ENCODE measurements around the gene SLC5A6. TPM values are rescaled to one million over a fixed set of nuclear protein-coding genes. Genes with fewer than 3 reads are reported as not detected.
A peak's percentile ranks its signal among the peaks of the same experiment; 100 is the strongest.

The SLC5A6 gene
- total and polyA plus RNA-seq, 2 of the 8 experiments (the other 6 are each of a cell fraction or from before 2014, with no cell fraction given), result 118 to 183 TPM

GRCh38 chr2:27249891-27250651 is 38.0 kb upstream of the SLC5A6 start:
- 13% methylated on average over 18 of the region's 22 CpGs; no CpG with 5 or more reads in 1 of the 2 experiments for WGBS, 2 experiments (ENCODE audit: extremely low coverage in 1 of 2, insufficient coverage in 1 of 2, insufficient read length in 1 of 2, insufficient replicate concordance in 2 of 2, low coverage in 1 of 2, low lambda C conversion rate in 2 of 2, missing lambda C conversion rate in 1 of 2)
- TF ChIP-seq SP1 (IDR thresholded peaks at IDR 0.05; ENCODE audit: low read depth, low read length) (no peak), RBBP5 (IDR thresholded peaks at IDR 0.05; ENCODE audit: borderline replicate concordance, low read depth, low read length) (0 out of 2 replicates have a peak, but pooled peaks have one; percentile 28), TAF1 (IDR thresholded peaks at IDR 0.05; ENCODE audit: low read depth, low read length) (0 out of 2 replicates have a peak, but pooled peaks have one; percentile 35), ATF3 (IDR thresholded peaks at IDR 0.05; ENCODE audit: insufficient read depth, low read depth, low read length) (no peak), CBX8 (IDR thresholded peaks at IDR 0.05; ENCODE audit: borderline replicate concordance, low read depth, low read length) (no peak), SP2 (IDR thresholded peaks at IDR 0.05; ENCODE audit: low read length) (no peak), YY1 (IDR thresholded peaks at IDR 0.05; ENCODE audit: low read depth, low read length) (peak; percentile 13; the same call in 1 of the 2 replicates)
- TF ChIP-seq, protein P1, sequence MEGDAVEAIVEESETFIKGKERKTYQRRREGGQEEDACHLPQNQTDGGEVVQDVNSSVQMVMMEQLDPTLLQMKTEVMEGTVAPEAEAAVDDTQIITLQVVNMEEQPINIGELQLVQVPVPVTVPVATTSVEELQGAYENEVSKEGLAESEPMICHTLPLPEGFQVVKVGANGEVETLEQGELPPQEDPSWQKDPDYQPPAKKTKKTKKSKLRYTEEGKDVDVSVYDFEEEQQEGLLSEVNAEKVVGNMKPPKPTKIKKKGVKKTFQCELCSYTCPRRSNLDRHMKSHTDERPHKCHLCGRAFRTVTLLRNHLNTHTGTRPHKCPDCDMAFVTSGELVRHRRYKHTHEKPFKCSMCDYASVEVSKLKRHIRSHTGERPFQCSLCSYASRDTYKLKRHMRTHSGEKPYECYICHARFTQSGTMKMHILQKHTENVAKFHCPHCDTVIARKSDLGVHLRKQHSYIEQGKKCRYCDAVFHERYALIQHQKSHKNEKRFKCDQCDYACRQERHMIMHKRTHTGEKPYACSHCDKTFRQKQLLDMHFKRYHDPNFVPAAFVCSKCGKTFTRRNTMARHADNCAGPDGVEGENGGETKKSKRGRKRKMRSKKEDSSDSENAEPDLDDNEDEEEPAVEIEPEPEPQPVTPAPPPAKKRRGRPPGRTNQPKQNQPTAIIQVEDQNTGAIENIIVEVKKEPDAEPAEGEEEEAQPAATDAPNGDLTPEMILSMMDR (IDR thresholded peaks at IDR 0.05; ENCODE audit: control extremely low read depth in 1 of 3, insufficient read depth in 1 of 3, low read depth in 1 of 3, low read length in 3 of 3), result peak; percentile 86 to 98 (median 93)

More at GRCh38 chr2:27249891-27250651, 38.0 kb upstream of the SLC5A6 start:
- peak overlapping the region in 2 of 4 experiments; percentile 30 to 52; a peak in 4 of 8 replicates for H3K4me3 ChIP-seq (ENCODE audit: extremely low read depth in 1 of 4, insufficient read depth in 2 of 4, low read depth in 3 of 4, low read length in 4 of 4)
- H3K23ac ChIP-seq (ENCODE audit: insufficient read length), result no peak overlapping the region
- no peaks in the 10 kb centered on the region for H3K9me3 ChIP-seq (ENCODE audit: insufficient read depth in 2 of 2, low read depth in 1 of 2, low read length in 1 of 2)
- peak overlapping the region; percentile 88 for H4K8ac ChIP-seq (ENCODE audit: extremely low read depth, insufficient read depth, low read length)
- H2BK120ac ChIP-seq (replicated peaks; ENCODE audit: low read depth, low read length), result no peak overlapping the region
- peak; percentile 57 to 93 for DNase-seq (ENCODE audit: low read depth in 1 of 2, low spot score in 2 of 2)
- H3K79me1 ChIP-seq (ENCODE audit: low read depth, low read length), result no peaks in the 10 kb centered on the region
- peak overlapping the region; percentile 94; the same call in 1 of the 2 replicates for H2BK12ac ChIP-seq (ENCODE audit: low read depth, low read length)
- H2AK5ac ChIP-seq (ENCODE audit: low read depth, low read length), result no peak overlapping the region
- peak overlapping the region; percentile 41 for H4K91ac ChIP-seq (replicated peaks; ENCODE audit: insufficient read length, low read length)
- peak overlapping the region; percentile 8 to 78 for H3K4me2 ChIP-seq (ENCODE audit: insufficient read depth in 1 of 2, low read depth in 2 of 2, low read length in 2 of 2)
- peak overlapping the region; percentile 87; the same call in 1 of the 2 replicates for H2BK5ac ChIP-seq (ENCODE audit: low read depth, low read length)
- no peak overlapping the region; a peak in 1 of 7 replicates for H3K9ac ChIP-seq (replicated peaks in 1 of 4; ENCODE audit: extremely low read depth in 1 of 4, low read depth in 3 of 4, low read length in 3 of 4)
- peak overlapping the region; percentile 10; the same call in 1 of the 2 replicates for H2BK15ac ChIP-seq (ENCODE audit: low read length)
- ChIA-PET CTCF (ENCODE audit: partially characterized antibody) (interaction anchor here (0.6 to 8.3 kb wide), 31 partner anchors 9 to 1878 kb away, joined by 3 to 180 read pairs (median 5); partner anchors contain the start of genes DNAJC5G, TRIM54 and UCN), POLR2A (ENCODE audit: partially characterized antibody) (interaction anchor here (0.6 to 32.6 kb wide), 16 partner anchors 8 to 200 kb away, joined by 3 to 835 read pairs (median 12); partner anchors contain the start of genes ATRAID, CAD, DNAJC5G and MPV17)
- H3K56ac ChIP-seq (replicated peaks; ENCODE audit: insufficient read length, low read depth, low read length), result no peak overlapping the region
- H3K18ac ChIP-seq (ENCODE audit: extremely low read depth, low read length), result peak overlapping the region; percentile 83
- H3K23me2 ChIP-seq (ENCODE audit: low read depth, low read length), result no peaks in the 10 kb centered on the region; the same call in 1 of the 2 replicates
- H3K79me2 ChIP-seq (ENCODE audit: control insufficient read depth in 1 of 2, insufficient read depth in 2 of 2, low read length in 2 of 2), result no peaks in the 10 kb centered on the region
- H4K20me1 ChIP-seq (replicated peaks in 1 of 2; ENCODE audit: control insufficient read depth in 1 of 2, insufficient read depth in 2 of 2, low read length in 2 of 2), result no peaks in the 10 kb centered on the region
- H4K5ac ChIP-seq (ENCODE audit: insufficient read length, low read depth, low read length), result no peak overlapping the region
- H2BK20ac ChIP-seq (ENCODE audit: low read length), result no peak overlapping the region
- H3K27ac ChIP-seq (ENCODE audit: low read depth, low read length), result no peak overlapping the region
- no peaks in the 10 kb centered on the region for H3K36me3 ChIP-seq (ENCODE audit: control insufficient read depth in 2 of 4, insufficient read depth in 4 of 4, low read length in 3 of 4)
- H3K14ac ChIP-seq (ENCODE audit: insufficient read length), result no peak overlapping the region
- H2AFZ ChIP-seq (ENCODE audit: low read length), result peak overlapping the region; percentile 91
- no peak overlapping the region for H3K4ac ChIP-seq (replicated peaks; ENCODE audit: insufficient read length, low read depth, low read length)
- no peak for FAIRE-seq
- H3K4me1 ChIP-seq (replicated peaks in 1 of 4; ENCODE audit: control insufficient read depth in 3 of 4, insufficient read depth in 4 of 4, low read length in 3 of 4), result peaks cover 2 to 11% (median 6%) of the 10 kb centered on the region in 4 experiments
- H3K27me3 ChIP-seq (replicated peaks in 1 of 4; ENCODE audit: control insufficient read depth in 3 of 4, extremely low read depth in 1 of 4, insufficient read depth in 3 of 4, low read length in 3 of 4), result peaks cover 0 to 6% (median 2%) of the 10 kb centered on the region in 4 experiments; a peak in 5 of 7 replicates
